ENCODE data around the gene ARHGAP26.

ARHGAP26 gene

GRCh38 chr5:143146161-143146560 lies 376.0 kb downstream of the ARHGAP26 start:
- H2BK12ac ChIP-seq (ENCODE audit: low read length in 2 of 2), result peak overlapping the region in 1 of 2 experiments; percentile 41
- H3K36me3 ChIP-seq (ENCODE audit: control insufficient read depth in 1 of 2, insufficient read depth in 2 of 2, low read depth in 1 of 2, low read length in 2 of 2), result no peaks in the 10 kb centered on the region
- no peak overlapping the region for H3K14ac ChIP-seq (ENCODE audit: low read length in 2 of 2)
- H2BK5ac ChIP-seq (ENCODE audit: low read depth, low read length, poor library complexity, severe bottlenecking), result no peak overlapping the region
- H4K8ac ChIP-seq (ENCODE audit: low read length), result no peak overlapping the region
- no peak overlapping the region for H3K23ac ChIP-seq (ENCODE audit: low read length in 2 of 2)
- no peak overlapping the region for H2BK15ac ChIP-seq (ENCODE audit: low read depth, poor library complexity, severe bottlenecking)
- H4K91ac ChIP-seq (ENCODE audit: low read length), result no peak overlapping the region
- no peak overlapping the region for H3K4me2 ChIP-seq (ENCODE audit: low read length, poor library complexity, severe bottlenecking)
- no peaks in the 10 kb centered on the region for H3K79me1 ChIP-seq (replicated peaks; ENCODE audit: low read length, poor library complexity, severe bottlenecking)
- peaks cover 10% of the 10 kb centered on the region for H3K4me1 ChIP-seq (ENCODE audit: control insufficient read depth, insufficient read depth, low read depth, low read length)
- no peaks in the 10 kb centered on the region for H3K27me3 ChIP-seq (ENCODE audit: control insufficient read depth in 1 of 2, insufficient read depth in 1 of 2, low read length in 2 of 2)
- no peaks in the 10 kb centered on the region for H3K9me3 ChIP-seq (ENCODE audit: control insufficient read depth, low read length)
- H3K4me3 ChIP-seq (ENCODE audit: insufficient read depth in 1 of 2, low read depth in 1 of 2, low read length in 2 of 2), result no peak overlapping the region
- no peak overlapping the region for H3K27ac ChIP-seq (ENCODE audit: low read length, poor library complexity, severe bottlenecking)
- H3K4ac ChIP-seq (ENCODE audit: low read depth in 1 of 2, low read length in 2 of 2), result peak overlapping the region in 1 of 2 experiments; percentile 6
- H2BK120ac ChIP-seq (ENCODE audit: low read depth, low read length), result no peak overlapping the region
- DNase-seq, result no peak
- H3K18ac ChIP-seq (ENCODE audit: low read depth in 1 of 2, low read length in 2 of 2), result no peak overlapping the region
- no peak overlapping the region for H2AK5ac ChIP-seq (ENCODE audit: low read length, severe bottlenecking)
- H3K9ac ChIP-seq (ENCODE audit: low read length), result peak overlapping the region; percentile 83
- H2AFZ ChIP-seq (ENCODE audit: low read depth, low read length), result no peak overlapping the region

- H3K4me3 ChIP-seq (ENCODE audit: insufficient read depth in 1 of 2, low read depth in 1 of 2, low read length in 2 of 2), result no peak overlapping the region
- no peaks in the 10 kb centered on the region for H3K79me1 ChIP-seq (replicated peaks; ENCODE audit: low read length, poor library complexity, severe bottlenecking)
- peak overlapping the region; percentile 46 to 61 for H3K18ac ChIP-seq (ENCODE audit: low read depth in 1 of 2, low read length in 2 of 2)
- 60% methylated on average over 4 of the region's 4 CpGs for WGBS
- H3K4ac ChIP-seq (ENCODE audit: low read depth in 1 of 2, low read length in 2 of 2), result peak overlapping the region in 1 of 2 experiments; percentile 15
- H3K23ac ChIP-seq (ENCODE audit: low read length in 2 of 2), result no peak overlapping the region
- no peak overlapping the region for H3K4me2 ChIP-seq (ENCODE audit: low read length, poor library complexity, severe bottlenecking)
- no peak overlapping the region for H2BK5ac ChIP-seq (ENCODE audit: low read depth, low read length, poor library complexity, severe bottlenecking)
- peak overlapping the region; percentile 66 for H2AK5ac ChIP-seq (ENCODE audit: low read length, severe bottlenecking)
- peak overlapping the region; percentile 43 for H4K91ac ChIP-seq (ENCODE audit: low read length)
- peak overlapping the region; percentile 20 to 87 for H2BK12ac ChIP-seq (ENCODE audit: low read length in 2 of 2)
- H2BK120ac ChIP-seq (ENCODE audit: low read depth, low read length), result no peak overlapping the region
- H2AFZ ChIP-seq (ENCODE audit: low read depth, low read length), result no peak overlapping the region
- no peaks in the 10 kb centered on the region for H3K27me3 ChIP-seq (ENCODE audit: control insufficient read depth in 1 of 2, insufficient read depth in 1 of 2, low read length in 2 of 2)
- no peak overlapping the region for H4K8ac ChIP-seq (ENCODE audit: low read length)
- DNase-seq, result no peak
- H3K9ac ChIP-seq (ENCODE audit: low read length), result no peak overlapping the region
- H3K4me1 ChIP-seq (ENCODE audit: control insufficient read depth, insufficient read depth, low read depth, low read length), result peaks cover 10% of the 10 kb centered on the region
- no peak overlapping the region for H2BK15ac ChIP-seq (ENCODE audit: low read depth, poor library complexity, severe bottlenecking)
- H3K27ac ChIP-seq (ENCODE audit: low read length, poor library complexity, severe bottlenecking), result no peak overlapping the region
- H3K36me3 ChIP-seq (ENCODE audit: control insufficient read depth in 1 of 2, insufficient read depth in 2 of 2, low read depth in 1 of 2, low read length in 2 of 2), result no peaks in the 10 kb centered on the region
- H3K14ac ChIP-seq (ENCODE audit: low read length in 2 of 2), result no peak overlapping the region
- no peaks in the 10 kb centered on the region for H3K9me3 ChIP-seq (ENCODE audit: control insufficient read depth, low read length)
These were observed 377.2 kb downstream of the ARHGAP26 start for GRCh38 chr5:143147383-143147782.

- Histone ChIP-seq H3K79me1 (replicated peaks; ENCODE audit: low read length, poor library complexity, severe bottlenecking) (no peaks in the 10 kb centered on the region), H2AK5ac (ENCODE audit: low read length, severe bottlenecking) (no peak overlapping the region), H3K27me3 (ENCODE audit: control insufficient read depth in 1 of 2, insufficient read depth in 1 of 2, low read length in 2 of 2) (no peaks in the 10 kb centered on the region), H2AFZ (ENCODE audit: low read depth, low read length) (no peak overlapping the region), H2BK12ac (ENCODE audit: low read length in 2 of 2) (peak overlapping the region in 1 of 2 experiments; percentile 7), H3K14ac (ENCODE audit: low read length in 2 of 2) (no peak overlapping the region), H4K8ac (ENCODE audit: low read length) (no peak overlapping the region), H3K36me3 (ENCODE audit: control insufficient read depth in 1 of 2, insufficient read depth in 2 of 2, low read depth in 1 of 2, low read length in 2 of 2) (no peaks in the 10 kb centered on the region), H2BK120ac (ENCODE audit: low read depth, low read length) (no peak overlapping the region), H3K4me1 (ENCODE audit: control insufficient read depth, insufficient read depth, low read depth, low read length) (peaks cover 10% of the 10 kb centered on the region), H3K4me3 (ENCODE audit: insufficient read depth in 1 of 2, low read depth in 1 of 2, low read length in 2 of 2) (no peak overlapping the region), H3K9me3 (ENCODE audit: control insufficient read depth, low read length) (no peaks in the 10 kb centered on the region), H3K4me2 (ENCODE audit: low read length, poor library complexity, severe bottlenecking) (no peak overlapping the region), H3K23ac (ENCODE audit: low read length in 2 of 2) (no peak overlapping the region), H4K91ac (ENCODE audit: low read length) (no peak overlapping the region), H3K18ac (ENCODE audit: low read depth in 1 of 2, low read length in 2 of 2) (peak overlapping the region in 1 of 2 experiments; percentile 16), H3K27ac (ENCODE audit: low read length, poor library complexity, severe bottlenecking) (peak overlapping the region; percentile 53), H3K4ac (ENCODE audit: low read depth in 1 of 2, low read length in 2 of 2) (peak overlapping the region in 1 of 2 experiments; percentile 15), H2BK15ac (ENCODE audit: low read depth, poor library complexity, severe bottlenecking) (no peak overlapping the region), H3K9ac (ENCODE audit: low read length) (no peak overlapping the region), H2BK5ac (ENCODE audit: low read depth, low read length, poor library complexity, severe bottlenecking) (no peak overlapping the region)
- DNase-seq, result peak; percentile 86
- WGBS, result 51% methylated on average over 5 of the region's 6 CpGs
These were observed 377.7 kb downstream of the ARHGAP26 start for GRCh38 chr5:143147902-143148301.

GRCh38 chr5:143148771-143149170 lies 378.6 kb downstream of the ARHGAP26 start:
- Histone ChIP-seq H3K4me2 (ENCODE audit: low read length, poor library complexity, severe bottlenecking) (no peak overlapping the region), H2AK5ac (ENCODE audit: low read length, severe bottlenecking) (peak overlapping the region; percentile 53), H3K27ac (ENCODE audit: low read length, poor library complexity, severe bottlenecking) (peak overlapping the region; percentile 31), H3K36me3 (ENCODE audit: control insufficient read depth in 1 of 2, insufficient read depth in 2 of 2, low read depth in 1 of 2, low read length in 2 of 2) (no peaks in the 10 kb centered on the region), H2BK120ac (ENCODE audit: low read depth, low read length) (peak overlapping the region; percentile 69), H3K4me3 (ENCODE audit: insufficient read depth in 1 of 2, low read depth in 1 of 2, low read length in 2 of 2) (no peak overlapping the region), H3K14ac (ENCODE audit: low read length in 2 of 2) (no peak overlapping the region), H3K23ac (ENCODE audit: low read length in 2 of 2) (no peak overlapping the region), H4K91ac (ENCODE audit: low read length) (no peak overlapping the region), H2BK12ac (ENCODE audit: low read length in 2 of 2) (peak overlapping the region; percentile 6 to 78), H3K4me1 (ENCODE audit: control insufficient read depth, insufficient read depth, low read depth, low read length) (peaks cover 11% of the 10 kb centered on the region), H3K9ac (ENCODE audit: low read length) (no peak overlapping the region), H3K27me3 (ENCODE audit: control insufficient read depth in 1 of 2, insufficient read depth in 1 of 2, low read length in 2 of 2) (no peaks in the 10 kb centered on the region), H2BK15ac (ENCODE audit: low read depth, poor library complexity, severe bottlenecking) (peak overlapping the region; percentile 29), H3K79me1 (replicated peaks; ENCODE audit: low read length, poor library complexity, severe bottlenecking) (no peaks in the 10 kb centered on the region), H3K4ac (ENCODE audit: low read depth in 1 of 2, low read length in 2 of 2) (peak overlapping the region; percentile 16 to 75), H3K18ac (ENCODE audit: low read depth in 1 of 2, low read length in 2 of 2) (peak overlapping the region; percentile 40 to 84), H4K8ac (ENCODE audit: low read length) (peak overlapping the region; percentile 35), H2BK5ac (ENCODE audit: low read depth, low read length, poor library complexity, severe bottlenecking) (no peak overlapping the region), H3K9me3 (ENCODE audit: control insufficient read depth, low read length) (no peaks in the 10 kb centered on the region), H2AFZ (ENCODE audit: low read depth, low read length) (no peak overlapping the region)
- WGBS, result 73% methylated on average over 2 of the region's 3 CpGs
- DNase-seq, result peak; percentile 91
